ENCODE measurements around the gene AKR1C8.

The AKR1C8 gene

GRCh38 chr10:5147981-5148677, 36.8 kb downstream of the AKR1C8 start:
- WGBS (ENCODE audit: extremely low coverage, insufficient coverage, low lambda C conversion rate) = no CpG with 5 or more reads among the region's 3 CpGs

GRCh38 chr10:5147255-5147980, 37.5 kb downstream of the AKR1C8 start:
- H3K23ac ChIP-seq (ENCODE audit: low read length) = no peak overlapping the region
- H3K4me3 ChIP-seq (ENCODE audit: low read length) = no peak overlapping the region
- no peak overlapping the region for H3K4ac ChIP-seq (ENCODE audit: low read depth, low read length)
- no peak overlapping the region for H2AK5ac ChIP-seq (ENCODE audit: low read length)
- H3K36me3 ChIP-seq (ENCODE audit: control insufficient read depth, insufficient read depth, low read length) = no peaks in the 10 kb centered on the region
- H3K27ac ChIP-seq (ENCODE audit: low read depth, low read length) = no peak overlapping the region
- DNase-seq = no peak
- no peak overlapping the region for H2BK15ac ChIP-seq (replicated peaks; ENCODE audit: low read depth)
- no peak overlapping the region for H3K18ac ChIP-seq (ENCODE audit: low read length)
- H3K4me2 ChIP-seq (ENCODE audit: low read length) = no peak overlapping the region
- H2BK120ac ChIP-seq (ENCODE audit: low read depth, low read length) = no peak overlapping the region
- no peaks in the 10 kb centered on the region for H3K4me1 ChIP-seq (ENCODE audit: control insufficient read depth, low read depth, low read length)
- no CpG with 5 or more reads among the region's 5 CpGs for WGBS (ENCODE audit: extremely low coverage, insufficient coverage, low lambda C conversion rate)
- H3K9ac ChIP-seq (ENCODE audit: low read length) = no peak overlapping the region
- H2BK5ac ChIP-seq (ENCODE audit: low read length) = no peak overlapping the region
- H3K79me1 ChIP-seq (ENCODE audit: low read length) = no peaks in the 10 kb centered on the region
- no peaks in the 10 kb centered on the region for H3K27me3 ChIP-seq (ENCODE audit: insufficient read depth, low read length, poor library complexity)
- no peak overlapping the region for H4K5ac ChIP-seq (ENCODE audit: low read length)
- H3K56ac ChIP-seq (ENCODE audit: low read length) = no peak overlapping the region
- no peaks in the 10 kb centered on the region for H3K79me2 ChIP-seq (ENCODE audit: control insufficient read depth, insufficient read depth, low read length)
- no peak overlapping the region for H4K8ac ChIP-seq (ENCODE audit: low read depth, low read length)

More at GRCh38 chr10:5147981-5148677, 36.8 kb downstream of the AKR1C8 start:
- Histone ChIP-seq H3K4me3 (ENCODE audit: low read length) (no peak overlapping the region), H3K4ac (ENCODE audit: low read depth, low read length) (no peak overlapping the region), H3K9ac (ENCODE audit: low read length) (no peak overlapping the region), H3K56ac (ENCODE audit: low read length) (no peak overlapping the region), H3K23ac (ENCODE audit: low read length) (no peak overlapping the region), H3K36me3 (ENCODE audit: control insufficient read depth, insufficient read depth, low read length) (no peaks in the 10 kb centered on the region), H2BK120ac (ENCODE audit: low read depth, low read length) (no peak overlapping the region), H4K8ac (ENCODE audit: low read depth, low read length) (no peak overlapping the region), H2AK5ac (ENCODE audit: low read length) (no peak overlapping the region), H3K4me2 (ENCODE audit: low read length) (no peak overlapping the region), H3K79me2 (ENCODE audit: control insufficient read depth, insufficient read depth, low read length) (no peaks in the 10 kb centered on the region), H2BK5ac (ENCODE audit: low read length) (no peak overlapping the region), H3K4me1 (ENCODE audit: control insufficient read depth, low read depth, low read length) (no peaks in the 10 kb centered on the region), H2BK15ac (replicated peaks; ENCODE audit: low read depth) (no peak overlapping the region), H3K79me1 (ENCODE audit: low read length) (no peaks in the 10 kb centered on the region), H3K18ac (ENCODE audit: low read length) (no peak overlapping the region), H4K5ac (ENCODE audit: low read length) (no peak overlapping the region), H3K27me3 (ENCODE audit: insufficient read depth, low read length, poor library complexity) (no peaks in the 10 kb centered on the region), H3K27ac (ENCODE audit: low read depth, low read length) (no peak overlapping the region)
- DNase-seq = no peak

GRCh38 chr10:5146920-5147254, 38.1 kb downstream of the AKR1C8 start:
- no peak overlapping the region for H3K4me3 ChIP-seq (ENCODE audit: low read length)
- no peak overlapping the region for H3K9ac ChIP-seq (ENCODE audit: low read length)
- H3K4me1 ChIP-seq (ENCODE audit: control insufficient read depth, low read depth, low read length) = no peaks in the 10 kb centered on the region
- no peak overlapping the region for H2BK15ac ChIP-seq (replicated peaks; ENCODE audit: low read depth)
- no peak overlapping the region for H3K4me2 ChIP-seq (ENCODE audit: low read length)
- no peak overlapping the region for H3K27ac ChIP-seq (ENCODE audit: low read depth, low read length)
- no peak overlapping the region for H4K5ac ChIP-seq (ENCODE audit: low read length)
- H3K4ac ChIP-seq (ENCODE audit: low read depth, low read length) = no peak overlapping the region
- WGBS (ENCODE audit: extremely low coverage, insufficient coverage, low lambda C conversion rate) = no CpG with 5 or more reads among the region's 5 CpGs
- H3K79me1 ChIP-seq (ENCODE audit: low read length) = no peaks in the 10 kb centered on the region
- no peak overlapping the region for H3K18ac ChIP-seq (ENCODE audit: low read length)
- H3K79me2 ChIP-seq (ENCODE audit: control insufficient read depth, insufficient read depth, low read length) = no peaks in the 10 kb centered on the region
- no peak overlapping the region for H2BK120ac ChIP-seq (ENCODE audit: low read depth, low read length)
- H2BK5ac ChIP-seq (ENCODE audit: low read length) = no peak overlapping the region
- H3K56ac ChIP-seq (ENCODE audit: low read length) = no peak overlapping the region
- H2AK5ac ChIP-seq (ENCODE audit: low read length) = no peak overlapping the region
- no peak overlapping the region for H3K23ac ChIP-seq (ENCODE audit: low read length)
- DNase-seq = no peak
- no peaks in the 10 kb centered on the region for H3K27me3 ChIP-seq (ENCODE audit: insufficient read depth, low read length, poor library complexity)
- no peak overlapping the region for H4K8ac ChIP-seq (ENCODE audit: low read depth, low read length)
- H3K36me3 ChIP-seq (ENCODE audit: control insufficient read depth, insufficient read depth, low read length) = no peaks in the 10 kb centered on the region

GRCh38 chr10:5143137-5143536, 41.8 kb downstream of the AKR1C8 start:
- Histone ChIP-seq H3K4me2 (ENCODE audit: low read length) (no peak overlapping the region), H3K56ac (ENCODE audit: low read length) (no peak overlapping the region), H3K36me3 (ENCODE audit: control insufficient read depth, insufficient read depth, low read length) (no peaks in the 10 kb centered on the region), H4K8ac (ENCODE audit: low read depth, low read length) (no peak overlapping the region), H2BK5ac (ENCODE audit: low read length) (no peak overlapping the region), H3K4ac (ENCODE audit: low read depth, low read length) (no peak overlapping the region), H3K18ac (ENCODE audit: low read length) (no peak overlapping the region), H4K5ac (ENCODE audit: low read length) (no peak overlapping the region), H3K4me3 (ENCODE audit: low read length) (no peak overlapping the region), H3K27me3 (ENCODE audit: insufficient read depth, low read length, poor library complexity) (no peaks in the 10 kb centered on the region), H3K23ac (ENCODE audit: low read length) (no peak overlapping the region), H2BK15ac (replicated peaks; ENCODE audit: low read depth) (no peak overlapping the region), H3K9ac (ENCODE audit: low read length) (no peak overlapping the region), H3K4me1 (ENCODE audit: control insufficient read depth, low read depth, low read length) (no peaks in the 10 kb centered on the region), H2AK5ac (ENCODE audit: low read length) (no peak overlapping the region), H3K27ac (ENCODE audit: low read depth, low read length) (no peak overlapping the region), H3K79me2 (ENCODE audit: control insufficient read depth, insufficient read depth, low read length) (no peaks in the 10 kb centered on the region), H2BK120ac (ENCODE audit: low read depth, low read length) (no peak overlapping the region), H3K79me1 (ENCODE audit: low read length) (no peaks in the 10 kb centered on the region)
- no CpG with 5 or more reads among the region's 5 CpGs for WGBS (ENCODE audit: extremely low coverage, insufficient coverage, low lambda C conversion rate)
- no peak for DNase-seq

GRCh38 chr10:5142199-5142598, 42.8 kb downstream of the AKR1C8 start:
- no CpG with 5 or more reads among the region's 4 CpGs for WGBS (ENCODE audit: extremely low coverage, insufficient coverage, low lambda C conversion rate)
- Histone ChIP-seq H3K79me1 (ENCODE audit: low read length) (no peaks in the 10 kb centered on the region), H2BK120ac (ENCODE audit: low read depth, low read length) (no peak overlapping the region), H3K36me3 (ENCODE audit: control insufficient read depth, insufficient read depth, low read length) (no peaks in the 10 kb centered on the region), H3K18ac (ENCODE audit: low read length) (no peak overlapping the region), H3K4ac (ENCODE audit: low read depth, low read length) (no peak overlapping the region), H4K5ac (ENCODE audit: low read length) (no peak overlapping the region), H3K4me2 (ENCODE audit: low read length) (no peak overlapping the region), H3K4me3 (ENCODE audit: low read length) (no peak overlapping the region), H3K56ac (ENCODE audit: low read length) (no peak overlapping the region), H2BK5ac (ENCODE audit: low read length) (no peak overlapping the region), H3K23ac (ENCODE audit: low read length) (no peak overlapping the region), H3K27me3 (ENCODE audit: insufficient read depth, low read length, poor library complexity) (no peaks in the 10 kb centered on the region), H4K8ac (ENCODE audit: low read depth, low read length) (no peak overlapping the region), H3K9ac (ENCODE audit: low read length) (no peak overlapping the region), H3K4me1 (ENCODE audit: control insufficient read depth, low read depth, low read length) (no peaks in the 10 kb centered on the region), H2BK15ac (replicated peaks; ENCODE audit: low read depth) (no peak overlapping the region), H3K79me2 (ENCODE audit: control insufficient read depth, insufficient read depth, low read length) (no peaks in the 10 kb centered on the region), H3K27ac (ENCODE audit: low read depth, low read length) (no peak overlapping the region), H2AK5ac (ENCODE audit: low read length) (no peak overlapping the region)
- no peak for DNase-seq
